K562 (cell line): ENCODE data around the gene NMT2. TPM values are rescaled to one million over a fixed set of nuclear protein-coding genes. Genes with fewer than 3 reads are reported as not detected.

Source experiments
- ATAC-seq: fragments of 200-7000 bp; cut with Tn5 transposase; 3 replicates; pipeline ENCODE4 v1.9.1; 2020; ENCODE audit warnings: moderate library complexity
- BruUV-seq: library from RNA; stranded (reverse); fragments of 400-500 nt; replicated peaks from 2 replicates; lab custom pipeline; 2021; lab: Mats Ljungman, UMichigan
- CTCF ChIA-PET: fragments of 300-600 bp; formaldehyde crosslinking; extraction: SDS; loops from one replicate; lab custom pipeline; 2021; ENCODE audit warnings: low intra/inter-chr PET ratio; lab: Yijun Ruan, JAX
- POLR2A ChIA-PET: fragments of 300-600, 350-650 bp; sonication (Branson Sonifier 250); formaldehyde crosslinking; extraction: SDS; loops from one replicate; lab custom pipeline; 2021; ENCODE audit warnings: antibody characterized with exemption, inconsistent platforms; lab: Yijun Ruan, JAX
- DNase-seq, 4 experiments: peaks; one replicate each; pipeline versions ENCODE4 v3.0.0 to v3.0.0-alpha.2; 2011 to 2018; ENCODE audit warnings: low spot score in 3 of 4, mixed read lengths in 3 of 4; ENCODE audit errors: extremely low read depth in 1 of 4
- FAIRE-seq: peaks from 2 replicates; lab custom pipeline; 2011; peaks lifted over from hg19 to GRCh38; lab: Jason Lieb, UNC
- H2AFZ ChIP-seq: 2 replicates; pipeline ENCODE4 v1.6.0; 2011; ENCODE audit warnings: low read depth, low read length, control low read depth, inconsistent platforms
- H3K27ac ChIP-seq: fragments of 200-600 bp; 3 replicates; pipeline ENCODE4 v1.8.0; 2011; ENCODE audit warnings: low read depth, mild to moderate bottlenecking, control low read depth, inconsistent platforms, low read length, moderate library complexity, mixed read lengths; ENCODE audit errors: extremely low read depth
- H3K27me3 ChIP-seq, 2 experiments: fragments of 300-600 bp in 1 of 2; 2 replicates in 1 of 2; 3 replicates in 1 of 2; pipeline versions ENCODE4 v1.6.0 to v1.8.0; 2011; ENCODE audit warnings: inconsistent platforms in 2 of 2, low read length in 2 of 2, mild to moderate bottlenecking in 1 of 2, mixed read lengths in 1 of 2, moderate library complexity in 1 of 2; ENCODE audit not compliant: control insufficient read depth in 2 of 2, insufficient read depth in 2 of 2
- H3K36me3 ChIP-seq: fragments of 300-600 bp; 3 replicates; pipeline ENCODE4 v1.8.0; 2011; ENCODE audit warnings: mild to moderate bottlenecking, low read length, inconsistent platforms; ENCODE audit not compliant: control insufficient read depth, insufficient read depth
- H3K4me1 ChIP-seq, 2 experiments: fragments of 200-600 bp in 1 of 2; replicated peaks in 1 of 2; 2 replicates in 1 of 2; 3 replicates in 1 of 2; pipeline versions ENCODE4 v1.5.1 to v1.8.0; 2011; ENCODE audit warnings: inconsistent platforms in 2 of 2, low read length in 2 of 2, mild to moderate bottlenecking in 1 of 2, mixed read lengths in 1 of 2, moderate library complexity in 1 of 2; ENCODE audit not compliant: control insufficient read depth in 2 of 2, insufficient read depth in 2 of 2
- H3K4me2 ChIP-seq: 2 replicates; pipeline ENCODE4 v1.6.1; 2011; ENCODE audit warnings: low read length, control low read depth, inconsistent platforms, mixed read lengths; ENCODE audit not compliant: insufficient read depth
- H3K4me3 ChIP-seq: fragments of 200-600 bp; sonication (generic), shearing (Covaris generic); 2 replicates; pipeline ENCODE4 v1.5.1; 2016; ENCODE audit warnings: control low read depth, inconsistent platforms
- H3K79me2 ChIP-seq: fragments of 200-600 bp; 3 replicates; pipeline ENCODE4 v1.8.0; 2011; ENCODE audit warnings: low read length, inconsistent platforms; ENCODE audit not compliant: control insufficient read depth, insufficient read depth
- H3K9ac ChIP-seq, 2 experiments: 2 replicates each; pipeline versions ENCODE4 v1.6.0 to v1.6.1; 2011; ENCODE audit warnings: low read depth in 2 of 2, low read length in 2 of 2, control low read depth in 1 of 2, inconsistent platforms in 1 of 2, mild to moderate bottlenecking in 1 of 2, mixed read lengths in 1 of 2; ENCODE audit not compliant: insufficient read depth in 1 of 2
- H3K9me1 ChIP-seq: one replicate; pipeline ENCODE4 v1.6.0; 2011; ENCODE audit warnings: inconsistent platforms, mild to moderate bottlenecking, low read length, moderate library complexity; ENCODE audit not compliant: control insufficient read depth, insufficient read depth
- H3K9me3 ChIP-seq: replicated peaks from 2 replicates; pipeline ENCODE4 v1.5.1; 2011; ENCODE audit warnings: low read depth, low read length, inconsistent platforms; ENCODE audit not compliant: control insufficient read depth, insufficient read depth
- H4K20me1 ChIP-seq: replicated peaks from 2 replicates; pipeline ENCODE4 v1.6.1; 2011; ENCODE audit warnings: low read length, inconsistent platforms, mixed read lengths; ENCODE audit not compliant: control insufficient read depth, insufficient read depth
- ETS2 ChIP-seq: IDR thresholded peaks from 2 replicates; pipeline ENCODE4 v1.6.1; 2016; ENCODE audit warnings: borderline replicate concordance, missing genetic modification characterization, mild to moderate bottlenecking, moderate library complexity, missing compliant biosample characterization; ENCODE audit not compliant: poor library complexity, severe bottlenecking
- GTF2A2 ChIP-seq: IDR thresholded peaks from 2 replicates; pipeline ENCODE4 v1.6.1; 2016; ENCODE audit warnings: mild to moderate bottlenecking, missing genetic modification characterization, missing compliant biosample characterization
- ILF3 ChIP-seq: fragments of 450-650 bp; IDR thresholded peaks from 2 replicates; pipeline ENCODE4 v1.6.1; 2018; ENCODE audit warnings: antibody characterized with exemption, mild to moderate bottlenecking, moderate library complexity, borderline replicate concordance
- RCOR1 ChIP-seq, 2 experiments: IDR thresholded peaks; 2 replicates each; pipeline ENCODE4 v1.6.1; 2012; ENCODE audit warnings: low read depth in 2 of 2, low read length in 2 of 2, borderline replicate concordance in 1 of 2, improper control_type of control experiment in 1 of 2
- ZNF444 ChIP-seq: fragments of 250-450 bp; sonication (Bioruptor Pico); IDR thresholded peaks from 2 replicates; pipeline ENCODE4 v1.4.0; 2020; ENCODE audit warnings: mild to moderate bottlenecking, moderate library complexity
- ZNF79 ChIP-seq: fragments of 250-450 bp; sonication (Bioruptor Pico); IDR thresholded peaks from 2 replicates; pipeline ENCODE4 v1.4.0; 2020; ENCODE audit warnings: low read depth, mild to moderate bottlenecking, moderate library complexity
- WGBS: fragments of 100-300 bp; shearing (Covaris generic); methylation state at CpG from one replicate; pipeline ENCODE4 v1.1.6; 2016; ENCODE audit warnings: low coverage, mixed read lengths; ENCODE audit not compliant: insufficient coverage; ENCODE audit errors: missing lambda C conversion rate; 5-methylcytosine and 5-hydroxymethylcytosine counted together
- in situ Hi-C: fragments of 300-500 bp; cut with MboI; formaldehyde crosslinking; loops from 4 replicates; pipeline ENCODE4 v1.15.0; 2018; ENCODE audit warnings: inconsistent platforms, mixed read lengths
- intact Hi-C: fragments of 100-400 bp; cut with micrococcal nuclease; formaldehyde crosslinking; loops from 2 replicates; pipeline ENCODE4 v1.14.2; 2022
- polyA plus RNA-seq, 8 experiments: library from polyadenylated mRNA; depleted of rRNA in 4 of 8; stranded (reverse) in 5 of 8; unstranded in 3 of 8; fragments of >200 nt; fragmentation: Nextera tagmentation in 2 of 8; fragmentation: Illumina TruSeq in 1 of 8; extraction: Ambion mirVana in 2 of 8; extraction: Trizol in 1 of 8; gene quantifications; 2 replicates each; pipeline versions ENCODE4 v1.2.1 to v1.2.3, GENCODE V29; 2011 to 2014; ENCODE audit warnings: inconsistent platforms in 1 of 8, missing spikeins in 1 of 8
- total RNA-seq, 7 experiments: library from RNA; depleted of rRNA in 6 of 7; stranded (reverse); fragments of >200 nt in 6 of 7; fragmentation: Illumina TruSeq in 2 of 7; extraction: Trizol in 2 of 7; gene quantifications; 2 replicates each; pipeline versions ENCODE4 v1.2.1 to v1.2.3, GENCODE V29; 2011 to 2021; ENCODE audit warnings: low replicate concordance in 1 of 7

NMT2 gene
- total and polyA plus RNA-seq, 9 of the 15 experiments (the other 6 are each of a cell fraction or from before 2014, with no cell fraction given): 5.2 to 15.9 (median 10.8) TPM

- Histone ChIP-seq H3K27me3 (no peaks in the 10 kb centered on the region), H3K4me3 (no peak overlapping the region), H3K27ac (no peak overlapping the region), H3K9ac (no peak overlapping the region), H3K4me1 (peaks cover 0 to 5% of the 10 kb centered on the region in 2 experiments; a peak in 2 of 5 replicates), H3K9me3 (no peaks in the 10 kb centered on the region; the same call in 1 of the 2 replicates), H2AFZ (no peak overlapping the region), H3K36me3 (no peaks in the 10 kb centered on the region), H3K79me2 (no peaks in the 10 kb centered on the region), H4K20me1 (no peaks in the 10 kb centered on the region; the same call in 1 of the 2 replicates), H3K9me1 (no peaks in the 10 kb centered on the region), H3K4me2 (no peak overlapping the region)
- intact Hi-C loops: no loop called here
- 16% methylated on average over 3 of the region's 4 CpGs for WGBS
- in situ Hi-C loops: no loop called here
- ATAC-seq (no peak), DNase-seq (no peak), FAIRE-seq (no peak)
- POLR2A ChIA-PET: interaction anchor here (1.1 kb wide), 1 partner anchor 13 kb away, joined by 3 read pairs; no protein-coding TSS in a partner anchor
- TF ChIP-seq RCOR1 (IDR thresholded peaks at IDR 0.05; ENCODE audit: borderline replicate concordance in 1 of 2, low read depth in 2 of 2, low read length in 2 of 2) (no peak), ZNF79 (CRISPR knock-in tag) (no peak), ILF3 (no peak), GTF2A2 (tag) (no peak), ETS2 (tag) (no peak), ZNF444 (no peak)
- CTCF ChIA-PET: no interaction called here
- no TSS peak for BruUV-seq
Observed at GRCh38 chr10:15144788-15145187, 23.7 kb downstream of the NMT2 start.
